ENCODE data around the gene PPP2R3B. TPM values are rescaled to one million over a fixed set of nuclear protein-coding genes. Genes with fewer than 3 reads are reported as not detected.

The PPP2R3B gene
- polyA plus RNA-seq, 1 donor (not counting 4 experiments of a cell fraction or from before 2014, with no cell fraction given), result 6.6 TPM

GRCh38 chrX:426881-427280, 40.2 kb upstream of the PPP2R3B start:
- Histone ChIP-seq H3K27ac (ENCODE audit: control insufficient read depth, insufficient read depth, low read length) (no peak overlapping the region), H3K9me1 (ENCODE audit: control insufficient read depth, extremely low read depth, insufficient read depth, low read length) (no peaks in the 10 kb centered on the region), H3K9ac (ENCODE audit: control insufficient read depth, extremely low read depth, insufficient read depth, low read length) (no peak overlapping the region), H3K4me3 (ENCODE audit: control insufficient read depth in 2 of 3, extremely low read depth in 1 of 3, insufficient read depth in 2 of 3, low read depth in 1 of 3, low read length in 3 of 3) (no peak overlapping the region), H2AFZ (ENCODE audit: control insufficient read depth, low read length) (no peak overlapping the region), H3K79me2 (ENCODE audit: control insufficient read depth, insufficient read depth, low read length) (no peaks in the 10 kb centered on the region), H3K4me2 (ENCODE audit: control insufficient read depth, extremely low read depth, insufficient read depth, low read depth, low read length) (no peak overlapping the region), H3K27me3 (ENCODE audit: control insufficient read depth, extremely low read depth, insufficient read depth, low read length) (no peaks in the 10 kb centered on the region), H3K36me3 (ENCODE audit: control insufficient read depth in 2 of 2, extremely low read depth in 1 of 2, insufficient read depth in 2 of 2, low read length in 2 of 2) (no peaks in the 10 kb centered on the region), H4K20me1 (ENCODE audit: control insufficient read depth, extremely low read depth, insufficient read depth, low read length) (no peaks in the 10 kb centered on the region), H3K4me1 (ENCODE audit: control insufficient read depth, extremely low read depth, insufficient read depth, low read length) (no peaks in the 10 kb centered on the region), H3K9me3 (ENCODE audit: control insufficient read depth, low read depth, low read length) (peaks cover 6% of the 10 kb centered on the region)
- DNase-seq (ENCODE audit: low read depth, low spot score), result no peak
- dilution Hi-C loops (cut with MboI; ENCODE audit: extremely low pct_ligation_motif_present, low sequenced_read_pairs), result no loop called here
- TF ChIP-seq EZH2 (IDR thresholded peaks at IDR 0.05; ENCODE audit: low read length), result no peak
- no peak for TF ChIP-seq CTCF (optimal IDR thresholded peaks at IDR 0.05 in 1 of 3, IDR thresholded peaks at IDR 0.05 in 1 of 3, conservative IDR thresholded peaks at IDR 0.05 in 1 of 3; ENCODE audit: extremely low read depth in 1 of 3, insufficient read depth in 2 of 3, low read length in 3 of 3)
- FAIRE-seq, result no peak

GRCh38 chrX:425056-425455, 38.3 kb upstream of the PPP2R3B start:
- Histone ChIP-seq H3K9me1 (ENCODE audit: control insufficient read depth, extremely low read depth, insufficient read depth, low read length) (no peaks in the 10 kb centered on the region), H3K4me2 (ENCODE audit: control insufficient read depth, extremely low read depth, insufficient read depth, low read depth, low read length) (no peak overlapping the region), H2AFZ (ENCODE audit: control insufficient read depth, low read length) (no peak overlapping the region), H3K27ac (ENCODE audit: control insufficient read depth, insufficient read depth, low read length) (no peak overlapping the region), H3K79me2 (ENCODE audit: control insufficient read depth, insufficient read depth, low read length) (no peaks in the 10 kb centered on the region), H3K4me3 (ENCODE audit: control insufficient read depth in 2 of 3, extremely low read depth in 1 of 3, insufficient read depth in 2 of 3, low read depth in 1 of 3, low read length in 3 of 3) (no peak overlapping the region), H3K4me1 (ENCODE audit: control insufficient read depth, extremely low read depth, insufficient read depth, low read length) (no peaks in the 10 kb centered on the region), H3K27me3 (ENCODE audit: control insufficient read depth, extremely low read depth, insufficient read depth, low read length) (no peaks in the 10 kb centered on the region), H4K20me1 (ENCODE audit: control insufficient read depth, extremely low read depth, insufficient read depth, low read length) (no peaks in the 10 kb centered on the region), H3K9me3 (ENCODE audit: control insufficient read depth, low read depth, low read length) (peaks cover 6% of the 10 kb centered on the region), H3K9ac (ENCODE audit: control insufficient read depth, extremely low read depth, insufficient read depth, low read length) (no peak overlapping the region), H3K36me3 (ENCODE audit: control insufficient read depth in 2 of 2, extremely low read depth in 1 of 2, insufficient read depth in 2 of 2, low read length in 2 of 2) (no peaks in the 10 kb centered on the region)
- DNase-seq (ENCODE audit: low read depth, low spot score) (no peak), FAIRE-seq (no peak)
- dilution Hi-C loops (cut with MboI; ENCODE audit: extremely low pct_ligation_motif_present, low sequenced_read_pairs), result no loop called here
- no peak for TF ChIP-seq EZH2 (IDR thresholded peaks at IDR 0.05; ENCODE audit: low read length)
- no peak for TF ChIP-seq CTCF (optimal IDR thresholded peaks at IDR 0.05 in 1 of 3, IDR thresholded peaks at IDR 0.05 in 1 of 3, conservative IDR thresholded peaks at IDR 0.05 in 1 of 3; ENCODE audit: extremely low read depth in 1 of 3, insufficient read depth in 2 of 3, low read length in 3 of 3)
